HG03280 (cell line): ENCODE data around the gene PPIF.

Source experiments
- ATAC-seq: cut with Tn5 transposase; IDR thresholded peaks from one replicate; pipeline ENCODE4 v1.9.1; 2021; ENCODE audit warnings: mild to moderate bottlenecking, moderate library complexity; ENCODE audit not compliant: unreplicated experiment

The PPIF gene

DNA sequence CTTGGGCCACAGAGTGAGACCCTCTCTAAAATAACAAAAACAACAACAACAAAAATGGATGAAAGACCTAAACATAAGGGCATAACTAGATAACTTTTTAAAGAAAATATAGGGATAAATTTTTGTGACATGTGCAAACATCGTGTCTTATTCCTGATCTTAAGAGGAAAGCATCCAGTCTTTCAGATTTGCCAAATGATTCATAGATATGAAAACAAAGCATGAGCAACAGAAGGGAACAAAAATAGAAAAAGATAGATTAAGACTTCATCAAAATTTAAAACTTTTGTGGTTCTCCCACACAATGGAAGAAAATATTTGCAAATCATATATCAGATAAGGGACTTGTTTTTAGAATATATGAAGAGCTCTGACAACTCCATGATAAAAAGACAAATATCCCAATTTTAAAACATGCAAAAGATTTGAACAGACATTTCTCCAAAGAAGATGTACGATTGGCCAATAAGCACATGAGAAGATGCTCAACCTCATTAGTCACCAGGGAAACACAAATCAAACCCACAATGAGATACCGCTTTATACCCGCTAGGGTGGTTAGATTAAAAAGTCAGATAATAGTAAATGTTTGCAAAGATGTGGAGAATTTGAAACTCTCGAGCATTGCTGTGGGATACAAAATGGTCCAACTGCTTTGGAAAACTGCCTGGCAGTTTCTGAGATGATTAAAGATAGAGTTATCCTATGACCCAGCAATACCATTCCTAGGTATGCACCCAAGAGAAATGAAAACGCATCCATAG lies 20.3 kb downstream of the PPIF start:
- no peak for ATAC-seq

DNA sequence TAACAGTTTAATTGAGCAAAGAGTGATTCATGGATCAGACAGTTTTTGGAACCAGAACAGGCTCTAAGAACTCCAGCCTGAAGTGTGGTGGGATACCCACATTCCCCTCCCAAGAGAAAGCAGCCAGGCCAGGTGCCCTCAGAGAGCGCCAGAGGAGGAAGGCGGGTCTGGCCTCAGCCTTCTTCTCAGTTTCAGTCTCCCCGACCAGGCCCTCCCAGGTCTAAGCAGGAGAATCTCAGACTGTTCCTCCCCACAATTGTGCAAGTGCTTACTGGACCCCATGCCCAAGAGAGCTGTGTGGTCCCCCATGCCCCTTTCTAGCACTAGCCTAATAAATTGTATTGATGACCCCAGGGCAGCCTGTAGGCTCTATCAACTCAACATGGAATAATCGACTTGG lies 25.6 kb downstream of the PPIF start:
- no peak for ATAC-seq

DNA sequence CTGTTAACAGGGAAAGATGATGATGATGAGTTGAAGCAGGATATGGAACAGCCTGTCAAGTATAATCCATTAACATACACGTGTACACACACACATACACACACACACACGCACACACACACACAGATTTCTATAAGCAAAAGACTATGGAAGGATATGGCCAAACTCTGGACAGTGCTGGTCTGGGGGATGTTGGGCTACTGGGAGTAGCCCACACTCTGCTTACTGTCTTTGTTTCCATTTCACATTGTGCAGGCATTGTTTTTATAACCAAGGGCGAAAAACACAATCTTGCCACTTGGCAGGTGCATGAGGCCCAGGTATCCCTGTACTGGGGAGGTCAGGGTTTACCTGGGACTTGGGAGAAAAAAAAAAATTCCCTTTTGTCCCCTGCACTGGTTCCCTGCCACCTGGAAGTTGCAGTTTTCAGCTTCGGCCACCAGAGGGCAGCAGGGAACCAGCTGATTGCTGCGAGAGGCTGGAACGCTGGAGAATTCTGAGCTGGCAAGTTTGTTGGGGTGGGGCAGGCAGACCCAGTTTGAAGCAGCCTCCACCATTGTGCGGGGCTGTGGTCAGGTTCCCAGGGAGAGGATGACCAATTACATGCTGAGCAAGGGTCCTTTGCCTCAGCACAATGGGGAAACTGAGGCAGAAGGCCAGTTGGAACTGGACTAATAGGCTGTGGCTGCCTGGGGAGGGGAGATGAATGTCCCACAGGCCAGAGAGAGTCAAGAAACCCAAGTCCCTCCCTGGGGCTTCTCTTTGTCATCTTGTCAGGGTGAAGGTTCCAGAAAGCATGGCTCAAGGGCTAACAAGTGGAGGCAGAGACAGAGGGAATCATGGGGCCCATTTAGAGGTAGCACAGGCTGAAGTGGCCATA lies 27.3 kb downstream of the PPIF start:
- no peak for ATAC-seq

DNA sequence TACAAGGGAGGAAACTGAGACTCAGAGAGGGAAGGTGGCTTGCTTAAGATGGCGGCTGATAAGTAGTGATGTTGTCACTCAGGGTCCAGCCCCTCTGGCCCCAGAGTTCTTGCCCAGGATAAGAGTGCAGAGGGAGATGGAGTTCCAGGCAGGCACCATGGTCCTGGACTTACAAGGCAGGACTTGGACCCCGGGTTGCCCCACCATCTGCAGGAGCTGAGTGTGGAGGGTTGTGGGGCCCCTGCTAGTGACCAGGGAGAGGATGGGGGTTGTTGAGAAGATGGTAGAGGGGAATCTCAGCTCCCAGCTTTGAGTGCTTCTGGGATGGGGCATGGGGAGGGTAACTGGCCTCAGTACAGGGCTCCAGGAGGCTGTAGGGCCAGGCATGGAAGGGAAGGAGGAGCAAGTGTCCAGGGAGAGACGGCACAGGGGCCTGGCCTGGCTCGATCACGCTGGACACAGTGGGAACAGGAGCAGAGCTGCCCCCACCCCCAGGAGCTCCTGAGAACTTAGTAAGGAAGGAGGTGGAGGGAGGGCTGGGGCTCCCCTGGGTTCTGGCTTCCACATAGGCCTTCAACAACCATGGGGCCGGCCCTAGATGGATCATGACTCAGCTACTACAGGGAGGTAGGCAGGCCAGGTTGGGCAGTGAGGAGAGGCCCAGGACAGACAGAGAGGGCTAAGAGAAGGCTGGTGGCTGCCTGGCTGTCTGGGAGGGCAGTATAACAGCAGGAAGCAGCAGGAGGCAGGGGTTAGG lies 28.2 kb downstream of the PPIF start:
- no peak for ATAC-seq

DNA sequence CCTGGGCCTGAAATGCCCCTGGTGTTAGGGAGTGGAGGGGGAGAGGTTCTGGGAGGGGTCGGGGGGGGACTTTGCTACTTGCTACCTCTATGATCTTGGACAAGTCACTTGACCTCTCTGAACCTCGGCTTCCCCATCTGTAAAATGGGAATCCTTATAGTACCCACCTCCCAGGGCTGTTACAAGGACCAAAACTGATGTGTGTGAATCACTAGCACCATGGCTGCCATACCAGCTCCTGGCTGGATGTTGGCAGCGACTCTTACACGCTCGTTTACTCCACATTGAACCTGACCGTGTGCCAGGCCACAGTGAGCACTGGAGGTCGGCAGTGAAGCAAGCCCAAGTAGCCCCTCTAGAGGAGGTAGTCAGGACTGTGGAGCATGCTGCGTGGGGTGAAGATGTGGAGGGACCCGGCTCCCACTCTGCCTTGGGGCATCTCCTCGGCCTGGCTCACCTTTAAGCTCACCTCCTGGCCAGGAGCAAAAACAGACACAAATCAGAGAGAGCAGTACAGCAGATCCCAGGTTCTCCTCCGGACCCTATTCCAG lies 28.9 kb downstream of the PPIF start:
- no peak for ATAC-seq

DNA sequence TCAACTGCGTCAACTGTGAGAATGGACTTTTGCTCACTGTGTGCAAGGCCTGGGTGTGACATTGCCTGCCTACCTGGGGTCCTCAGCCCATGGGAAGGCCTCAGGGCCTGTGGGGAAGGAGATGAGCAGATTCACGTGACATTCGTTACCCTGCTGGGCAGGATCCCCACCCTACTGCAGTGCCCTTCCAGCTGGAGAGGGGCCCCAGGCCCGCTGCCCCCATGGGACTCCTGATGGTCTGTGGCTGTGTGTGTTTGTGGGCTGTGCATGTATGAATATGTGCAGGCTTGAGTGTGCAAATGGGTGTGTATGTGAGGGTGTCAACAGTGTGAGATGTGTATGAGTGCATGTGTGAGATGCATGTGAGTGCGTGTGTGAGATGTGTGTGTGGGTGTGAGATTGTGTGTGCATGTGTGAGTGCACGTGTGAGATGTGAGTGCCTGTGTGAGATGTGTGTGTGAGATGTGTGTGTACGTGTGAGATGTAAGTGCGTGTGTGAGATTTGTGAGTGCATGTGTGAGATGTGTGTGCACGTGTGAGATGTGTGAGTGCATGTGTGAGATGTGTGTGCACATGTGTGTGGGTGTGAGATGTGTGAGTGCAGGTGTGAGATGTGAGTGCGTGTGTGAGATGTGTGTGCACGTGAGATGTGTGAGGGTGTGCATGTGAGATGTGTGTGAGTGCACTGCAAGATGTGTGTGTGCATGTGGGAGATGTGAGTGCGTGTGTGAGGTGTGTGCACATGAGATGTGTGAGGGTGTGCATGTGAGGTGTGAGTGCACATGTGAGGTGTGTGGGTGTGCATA lies 29.7 kb downstream of the PPIF start:
- no peak for ATAC-seq

DNA sequence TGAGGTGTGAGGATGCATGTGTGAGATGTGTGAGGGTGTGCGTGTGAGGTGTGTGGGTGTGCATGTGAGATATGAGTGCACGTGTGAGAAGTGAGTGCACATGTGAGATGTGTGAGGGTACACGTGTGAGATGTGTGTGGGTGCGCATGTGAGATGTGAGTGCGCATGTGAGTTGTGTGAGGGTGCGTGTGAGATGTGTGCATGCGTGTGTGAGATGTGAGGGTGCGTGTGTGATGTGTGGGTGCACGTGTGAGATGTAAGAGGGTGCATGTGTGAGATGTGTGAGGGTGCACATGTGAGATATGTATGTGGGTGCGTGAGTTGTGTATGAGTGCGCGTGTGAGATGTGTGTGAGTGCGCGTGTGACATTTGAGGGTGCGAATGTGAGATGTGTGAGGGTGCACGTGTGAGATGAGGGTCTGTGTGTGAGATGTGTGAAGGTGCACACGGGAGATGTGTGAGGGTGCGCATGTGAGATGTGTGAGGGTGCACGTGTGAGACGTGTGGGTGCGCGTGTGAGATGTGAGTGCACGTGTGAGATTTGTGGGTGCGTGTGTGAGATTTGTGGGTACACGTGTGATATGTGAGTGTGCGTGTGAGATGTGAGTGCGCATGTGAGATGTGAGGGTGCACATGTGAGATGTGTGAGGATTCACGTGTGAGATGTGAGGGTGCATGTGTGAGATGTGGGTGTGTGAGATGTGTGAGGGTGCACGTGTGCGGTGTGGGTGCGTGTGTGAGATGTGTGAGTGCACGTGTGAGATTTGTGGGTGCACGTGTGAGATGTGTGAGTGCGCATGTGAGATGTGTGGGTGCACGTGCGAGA lies 30.5 kb downstream of the PPIF start:
- ATAC-seq, result no peak

DNA sequence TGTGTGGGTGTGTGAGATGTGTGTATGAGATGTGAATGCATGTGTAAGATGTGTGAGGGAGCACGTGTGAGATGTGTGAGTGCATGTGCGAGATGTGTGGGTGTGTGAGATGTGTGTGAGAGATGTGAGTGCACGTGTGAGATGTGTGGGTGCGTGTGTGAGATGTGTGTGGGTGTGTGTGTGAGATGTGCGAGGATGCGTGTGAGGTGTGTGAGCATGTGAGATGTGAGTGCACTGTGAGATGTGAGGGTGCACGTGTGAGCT lies 31.0 kb downstream of the PPIF start:
- no peak for ATAC-seq

DNA sequence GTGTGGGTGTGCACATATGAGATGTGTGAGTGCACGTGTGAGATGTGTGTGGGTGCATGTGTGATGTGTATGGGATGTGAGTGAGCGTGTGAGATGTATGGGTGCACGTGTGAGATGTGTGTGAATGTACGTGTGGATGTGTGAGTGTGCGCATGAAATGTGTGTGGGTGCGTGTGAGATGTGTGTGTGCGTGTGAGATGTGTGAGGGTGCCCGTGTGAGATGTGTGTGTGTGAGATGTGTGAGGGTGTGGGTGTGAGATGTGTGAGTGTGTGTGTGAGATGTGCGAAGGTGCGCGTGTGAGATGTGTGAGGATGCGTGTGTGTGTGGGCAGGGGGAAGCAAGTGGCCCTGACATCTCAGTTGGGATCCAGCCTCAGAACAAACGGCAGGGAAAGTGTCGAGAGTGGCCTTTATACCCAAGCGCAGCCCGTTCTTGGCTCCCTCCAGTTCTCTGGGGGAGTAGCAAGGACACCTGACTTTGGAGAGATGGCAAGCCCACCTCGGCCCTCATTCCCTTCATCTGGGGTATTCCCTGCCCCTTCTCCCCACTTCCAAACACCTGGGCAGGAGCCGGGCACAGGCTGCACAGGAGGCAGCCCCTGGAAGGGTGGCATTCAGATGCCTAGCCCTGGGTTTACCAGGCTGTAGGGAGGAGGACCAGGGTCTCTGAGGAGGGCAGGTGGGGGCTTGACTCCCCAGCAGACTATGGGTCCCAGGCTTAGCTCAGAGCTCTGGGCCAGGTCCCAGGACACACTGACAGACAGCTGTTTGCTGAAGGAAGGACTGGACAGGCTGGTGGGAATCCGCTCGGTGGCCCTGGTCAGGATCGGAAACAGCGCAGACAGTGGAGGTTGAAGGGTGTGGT lies 31.6 kb downstream of the PPIF start:
- ATAC-seq, result no peak

DNA sequence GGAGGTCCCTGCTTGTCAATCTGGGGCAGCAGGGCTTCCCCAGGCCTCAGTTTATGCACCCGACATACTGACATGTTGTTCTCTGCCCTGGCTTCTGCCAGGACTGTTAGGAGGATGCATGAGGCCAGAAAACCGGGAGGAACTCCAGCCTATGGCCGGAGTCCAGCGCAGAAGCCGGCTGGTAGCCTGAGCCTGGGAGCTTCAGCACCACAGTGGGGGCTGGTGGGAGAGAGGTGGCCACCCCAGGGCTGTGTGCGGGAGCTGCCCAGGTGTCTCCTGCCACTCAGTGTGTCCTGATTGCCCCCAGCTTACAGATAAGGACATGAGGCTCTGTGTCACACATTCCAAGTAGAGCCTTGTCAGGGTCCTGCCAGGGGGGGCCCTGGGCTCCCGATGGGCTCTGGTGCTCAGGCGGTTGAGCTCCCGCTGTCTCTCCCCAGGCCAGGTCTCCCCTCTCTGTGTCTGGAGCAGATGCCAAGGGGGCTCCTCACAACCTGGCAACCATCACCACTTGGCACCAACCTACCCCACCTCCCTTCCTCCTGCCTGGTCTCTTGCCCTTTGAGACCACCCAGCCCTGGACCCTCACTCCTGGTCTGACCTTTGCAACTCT lies 32.3 kb downstream of the PPIF start:
- no peak for ATAC-seq

DNA sequence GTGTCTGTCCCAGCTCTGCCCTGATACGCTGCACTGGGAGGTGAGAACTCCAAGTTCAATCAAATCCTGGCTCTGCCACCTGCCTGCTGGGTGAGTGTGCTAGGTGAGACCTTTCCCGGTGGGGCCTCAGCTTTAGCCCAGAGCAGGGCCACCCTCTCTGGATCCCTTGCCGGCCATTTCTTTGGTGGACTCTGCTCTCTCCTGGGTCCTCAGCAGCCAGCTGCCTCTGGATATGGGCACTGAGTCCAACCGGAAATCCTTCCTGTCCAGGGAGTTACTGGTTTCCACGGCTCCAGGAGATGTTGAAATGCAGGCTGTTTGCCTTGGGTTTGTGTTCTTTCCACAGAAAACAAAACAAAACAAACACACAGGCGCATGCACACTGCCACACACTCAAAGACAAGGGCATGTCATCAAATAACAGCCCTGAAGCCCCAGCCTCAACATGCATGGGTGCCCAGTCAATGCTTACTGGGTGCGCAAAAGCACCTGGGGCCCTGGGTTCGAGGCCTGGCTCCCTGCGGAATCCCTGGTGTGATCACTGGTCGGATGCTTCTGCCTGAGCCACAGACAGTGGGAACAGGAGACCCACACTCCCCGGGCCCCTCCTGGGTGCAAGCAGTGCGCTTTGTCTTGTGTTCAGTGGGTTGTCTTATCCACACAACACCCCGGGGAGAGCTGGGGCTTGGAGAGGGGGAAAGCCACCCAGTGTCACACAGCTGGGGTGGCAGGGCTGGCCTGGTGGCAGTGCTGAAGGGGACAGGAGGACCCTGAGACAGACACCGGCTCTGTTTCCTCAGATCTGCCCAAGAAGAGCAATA lies 33.1 kb downstream of the PPIF start:
- ATAC-seq, result no peak

DNA sequence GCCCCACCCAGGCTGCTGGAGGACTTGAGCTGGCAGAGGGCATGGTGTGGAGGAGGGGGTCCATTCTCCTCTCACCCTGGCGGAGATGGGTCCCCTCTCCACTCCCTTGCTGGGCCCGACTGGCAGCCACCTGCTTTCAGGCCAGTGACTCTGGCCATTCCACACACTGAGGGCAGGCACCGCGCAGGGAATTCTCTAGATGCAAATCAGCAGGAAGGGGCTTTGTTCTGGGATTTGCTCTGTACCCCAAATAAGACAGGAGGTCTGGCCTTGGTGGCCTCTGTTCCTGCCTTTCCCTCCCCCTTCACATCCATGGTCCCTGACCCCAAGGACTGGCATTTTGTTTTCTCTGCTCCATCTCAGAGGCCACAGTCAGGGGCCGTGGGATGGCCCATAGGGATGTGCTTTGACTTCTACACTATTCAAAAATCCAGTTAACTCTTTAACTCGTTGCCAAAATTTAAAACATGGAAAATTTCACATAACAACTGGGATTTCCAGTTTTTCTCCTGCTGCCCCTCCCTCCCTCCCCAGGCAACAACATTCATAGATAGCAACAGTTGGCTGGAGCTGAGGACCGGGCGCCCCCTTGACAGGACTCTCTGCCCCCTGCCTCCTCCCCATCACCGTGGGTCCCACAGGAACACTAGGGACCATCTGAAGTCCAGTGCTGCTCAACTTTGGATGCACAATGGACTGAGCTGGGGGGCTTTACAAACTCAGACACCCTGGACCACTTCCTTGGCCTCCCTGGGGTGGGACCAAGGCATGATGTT lies 33.9 kb downstream of the PPIF start:
- no peak for ATAC-seq

DNA sequence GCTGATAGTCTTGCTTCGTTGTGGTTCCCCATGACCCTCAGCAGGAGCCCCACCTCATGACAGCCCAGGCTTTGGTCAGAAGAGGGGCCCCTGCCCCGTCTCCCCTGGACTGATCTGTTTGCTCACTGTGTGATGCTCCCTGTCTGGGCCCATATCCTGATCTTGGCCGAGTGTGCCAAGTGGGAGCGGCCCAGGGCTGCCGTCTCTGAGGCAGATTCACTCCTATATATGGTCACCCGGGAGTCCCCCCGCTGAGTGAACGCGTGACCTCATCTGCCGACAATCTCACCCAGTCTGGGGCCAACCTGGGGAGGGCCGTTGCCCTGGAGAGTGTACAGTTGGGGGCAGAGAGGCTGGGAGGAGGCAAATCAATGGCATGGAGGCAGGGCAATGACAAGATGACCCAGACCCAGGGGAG lies 34.5 kb downstream of the PPIF start:
- ATAC-seq, result no peak

DNA sequence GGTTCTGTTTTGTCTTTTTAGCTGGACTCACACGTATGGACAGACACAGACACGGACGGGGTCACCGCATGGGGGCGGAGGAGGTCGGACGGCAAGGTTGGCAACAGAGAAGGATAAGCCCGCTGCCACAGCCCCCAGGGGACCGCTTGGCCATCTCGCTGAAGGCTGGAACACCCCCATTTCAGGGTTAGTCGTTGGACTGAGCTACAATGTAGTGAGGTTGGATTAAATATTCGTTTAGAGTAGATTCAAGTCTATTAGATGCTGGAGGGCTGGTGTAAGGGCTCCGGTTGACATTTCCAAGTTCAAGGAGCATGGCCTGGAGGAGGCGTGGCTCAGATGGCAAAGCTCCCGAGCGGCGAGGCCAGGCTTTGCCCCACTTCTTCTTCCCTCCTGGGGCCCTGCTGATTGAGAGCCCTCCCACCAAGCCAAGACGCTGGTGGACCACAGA lies 35.2 kb downstream of the PPIF start:
- ATAC-seq, result no peak

DNA sequence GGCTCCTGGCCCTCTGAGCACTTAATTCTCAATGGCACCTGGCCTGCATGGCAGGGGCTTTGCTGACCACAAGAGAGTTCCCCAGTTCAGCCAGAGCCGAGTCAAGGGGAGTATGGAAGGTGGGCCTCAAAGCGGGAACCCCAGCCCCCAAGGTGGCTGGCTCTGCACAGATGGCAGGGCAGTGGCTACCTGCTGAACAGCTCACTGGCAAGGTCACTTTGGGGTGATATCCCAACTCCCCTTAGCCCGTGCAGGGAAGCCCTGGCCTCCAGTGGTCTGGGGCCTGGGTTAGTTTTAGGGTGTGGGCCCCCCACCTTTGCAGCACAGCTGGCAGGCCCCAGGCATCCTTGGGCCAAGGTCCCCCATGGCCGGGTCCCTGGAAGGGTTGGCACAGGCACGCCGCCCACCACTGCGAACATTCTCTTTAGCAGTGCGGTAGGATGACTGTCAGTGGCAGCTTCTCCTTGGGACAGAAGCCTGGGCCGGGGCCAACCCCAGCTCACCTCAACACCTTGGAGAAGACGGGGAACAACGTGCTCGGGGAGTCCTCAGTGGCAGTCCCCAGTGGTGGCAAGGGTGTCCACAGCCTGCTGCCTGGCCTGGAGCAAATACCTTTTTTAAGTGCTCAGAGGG lies 36.8 kb downstream of the PPIF start:
- no peak for ATAC-seq

DNA sequence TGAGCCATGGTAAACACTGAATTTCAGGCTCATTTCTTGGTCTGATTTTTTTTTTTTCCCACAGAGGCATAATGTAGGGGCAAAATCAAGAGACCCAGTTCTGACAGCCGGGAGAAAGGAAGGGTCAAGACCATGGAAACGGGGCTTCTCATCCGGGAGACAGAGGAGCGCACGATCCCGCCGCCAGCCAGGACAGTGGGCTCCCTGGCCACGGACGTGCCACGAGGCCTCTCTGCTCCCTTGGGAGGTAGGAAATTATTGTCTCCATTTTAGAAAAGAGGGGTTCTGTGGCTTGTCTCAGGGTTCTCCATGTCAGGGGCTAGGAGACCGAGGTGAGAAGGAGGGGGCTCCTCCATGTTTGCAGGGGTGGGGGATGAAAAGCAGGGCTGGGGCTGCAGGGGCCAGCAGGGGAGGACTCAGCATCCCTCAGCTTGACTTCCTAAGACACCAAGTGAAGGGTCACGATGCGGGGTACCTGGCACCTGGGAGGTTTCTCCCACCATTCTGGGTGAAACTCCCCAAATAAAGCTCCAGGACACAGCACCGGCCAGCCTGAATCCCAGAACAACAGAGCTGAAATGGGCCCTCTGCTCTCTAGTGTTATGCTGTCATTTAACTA lies 37.6 kb downstream of the PPIF start:
- ATAC-seq, result no peak
